ENCODE data around the gene RAET1E. TPM values are rescaled to one million over a fixed set of nuclear protein-coding genes. Genes with fewer than 3 reads are reported as not detected.

Gene RAET1E
- total RNA-seq, 1 donor from 2014 or later = not detected

- no peak for DNase-seq (ENCODE audit: low read depth)
Measured at GRCh38 chr6:149888659-149889058, 9.3 kb downstream of the RAET1E start.

GRCh38 chr6:149888093-149888492, 9.8 kb downstream of the RAET1E start:
- no peak for TF ChIP-seq CTCF (IDR thresholded peaks at IDR 0.05; ENCODE audit: insufficient read depth, low read length, poor library complexity, severe bottlenecking)
- DNase-seq (ENCODE audit: low read depth) = no peak

More at GRCh38 chr6:149888659-149889058, 9.3 kb downstream of the RAET1E start:
- TF ChIP-seq CTCF (IDR thresholded peaks at IDR 0.05; ENCODE audit: insufficient read depth, low read length, poor library complexity, severe bottlenecking) = no peak
- Histone ChIP-seq H3K36me3 (ENCODE audit: control insufficient read depth, insufficient read depth, low read length) (no peaks in the 10 kb centered on the region), H3K27me3 (ENCODE audit: control insufficient read depth, insufficient read depth, low read length) (peaks cover 5% of the 10 kb centered on the region), H3K4me3 (ENCODE audit: low read depth, low read length) (no peak overlapping the region)

GRCh38 chr6:149887343-149887742, 10.6 kb downstream of the RAET1E start:
- TF ChIP-seq CTCF (IDR thresholded peaks at IDR 0.05; ENCODE audit: insufficient read depth, low read length, poor library complexity, severe bottlenecking) = no peak
- DNase-seq (ENCODE audit: low read depth) = no peak
- Histone ChIP-seq H3K4me3 (ENCODE audit: low read depth, low read length) (no peak overlapping the region), H3K36me3 (ENCODE audit: control insufficient read depth, insufficient read depth, low read length) (no peaks in the 10 kb centered on the region), H3K27me3 (ENCODE audit: control insufficient read depth, insufficient read depth, low read length) (peaks cover 5% of the 10 kb centered on the region)

More at GRCh38 chr6:149888093-149888492, 9.8 kb downstream of the RAET1E start:
- Histone ChIP-seq H3K4me3 (ENCODE audit: low read depth, low read length) (no peak overlapping the region), H3K27me3 (ENCODE audit: control insufficient read depth, insufficient read depth, low read length) (peaks cover 5% of the 10 kb centered on the region), H3K36me3 (ENCODE audit: control insufficient read depth, insufficient read depth, low read length) (no peaks in the 10 kb centered on the region)

- no peak overlapping the region for H3K4me3 ChIP-seq (ENCODE audit: low read depth, low read length)
- H3K36me3 ChIP-seq (ENCODE audit: control insufficient read depth, insufficient read depth, low read length) = no peaks in the 10 kb centered on the region
- no peak for TF ChIP-seq CTCF (IDR thresholded peaks at IDR 0.05; ENCODE audit: insufficient read depth, low read length, poor library complexity, severe bottlenecking)
- peaks cover 7% of the 10 kb centered on the region for H3K27me3 ChIP-seq (ENCODE audit: control insufficient read depth, insufficient read depth, low read length)
- DNase-seq (ENCODE audit: low read depth) = no peak
Measured at GRCh38 chr6:149885888-149886287, 12.0 kb downstream of the RAET1E start.

GRCh38 chr6:149884617-149885016, 13.3 kb downstream of the RAET1E start:
- DNase-seq (ENCODE audit: low read depth) = no peak
- Histone ChIP-seq H3K4me3 (ENCODE audit: low read depth, low read length) (no peak overlapping the region), H3K36me3 (ENCODE audit: control insufficient read depth, insufficient read depth, low read length) (no peaks in the 10 kb centered on the region), H3K27me3 (ENCODE audit: control insufficient read depth, insufficient read depth, low read length) (peaks cover 13% of the 10 kb centered on the region)
- TF ChIP-seq CTCF (IDR thresholded peaks at IDR 0.05; ENCODE audit: insufficient read depth, low read length, poor library complexity, severe bottlenecking) = no peak

GRCh38 chr6:149884215-149884614, 13.7 kb downstream of the RAET1E start:
- no peak for DNase-seq (ENCODE audit: low read depth)
- no peak for TF ChIP-seq CTCF (IDR thresholded peaks at IDR 0.05; ENCODE audit: insufficient read depth, low read length, poor library complexity, severe bottlenecking)
- Histone ChIP-seq H3K27me3 (ENCODE audit: control insufficient read depth, insufficient read depth, low read length) (peaks cover 13% of the 10 kb centered on the region), H3K4me3 (ENCODE audit: low read depth, low read length) (no peak overlapping the region), H3K36me3 (ENCODE audit: control insufficient read depth, insufficient read depth, low read length) (no peaks in the 10 kb centered on the region)
